HepG2 (cell line): ENCODE results near the gene RBCK1. TPM values are rescaled to one million over a fixed set of nuclear protein-coding genes. Genes with fewer than 3 reads are reported as not detected.

Source experiments
- ADNP ChIP-seq: sonication (generic); formaldehyde crosslinking; IDR thresholded peaks from 2 replicates; pipeline ENCODE4 v1.4.0; 2020; ENCODE audit warnings: missing genetic modification reagents
- ATF6 ChIP-seq: sonication (generic); formaldehyde crosslinking; conservative IDR thresholded peaks from 2 replicates; pipeline ENCODE4 v1.4.0; 2020; ENCODE audit warnings: missing genetic modification reagents
- BRD4 ChIP-seq: sonication (generic); formaldehyde crosslinking; IDR thresholded peaks from 2 replicates; pipeline ENCODE4 v1.4.0; 2020; ENCODE audit warnings: missing genetic modification reagents
- FOSL2 ChIP-seq: sonication (generic); formaldehyde crosslinking; IDR thresholded peaks from 2 replicates; pipeline ENCODE4 v1.4.0; 2020; ENCODE audit warnings: missing genetic modification reagents
- SAFB2 ChIP-seq: sonication (generic); formaldehyde crosslinking; IDR thresholded peaks from 2 replicates; pipeline ENCODE4 v1.5.1; 2020; ENCODE audit warnings: missing genetic modification reagents, low read depth, mild to moderate bottlenecking, borderline replicate concordance
- SMAD3 ChIP-seq: sonication (generic); formaldehyde crosslinking; IDR thresholded peaks from 2 replicates; pipeline ENCODE4 v1.4.0; 2020; ENCODE audit warnings: missing genetic modification reagents
- TCF7 ChIP-seq: sonication (generic); IDR thresholded peaks from 2 replicates; pipeline ENCODE4 v1.6.1; 2016; ENCODE audit warnings: antibody characterized with exemption, low read depth
- ZBTB26 ChIP-seq: IDR thresholded peaks from 2 replicates; pipeline ENCODE4 v1.6.1; 2016; ENCODE audit warnings: missing compliant biosample characterization, missing genetic modification reagents, borderline replicate concordance
- ZNF143 ChIP-seq: sonication (generic); formaldehyde crosslinking; IDR thresholded peaks from 2 replicates; pipeline ENCODE4 v1.4.0; 2020; ENCODE audit warnings: missing genetic modification reagents
- ZNF160 ChIP-seq: sonication (generic); formaldehyde crosslinking; IDR thresholded peaks from 2 replicates; pipeline ENCODE4 v1.8.0; 2022; ENCODE audit warnings: mild to moderate bottlenecking, inconsistent platforms, missing genetic modification reagents
- ZNF331 ChIP-seq: sonication (generic); formaldehyde crosslinking; IDR thresholded peaks from 2 replicates; pipeline ENCODE4 v1.4.0; 2020; ENCODE audit warnings: missing genetic modification reagents
- ZNF770 ChIP-seq: sonication (generic); formaldehyde crosslinking; IDR thresholded peaks from 2 replicates; pipeline ENCODE4 v1.5.0; 2020; ENCODE audit warnings: mild to moderate bottlenecking, missing genetic modification reagents
- ZSCAN12 ChIP-seq: sonication (generic); formaldehyde crosslinking; IDR thresholded peaks from 2 replicates; pipeline ENCODE4 v1.9.0; 2021; ENCODE audit warnings: mild to moderate bottlenecking, missing genetic modification reagents
- polyA plus RNA-seq, 8 experiments: library from polyadenylated mRNA; depleted of rRNA in 3 of 8; stranded (reverse) in 7 of 8; unstranded in 1 of 8; fragments of >200 nt; fragmentation: Illumina TruSeq in 4 of 8; extraction: Trizol in 4 of 8; gene quantifications; 2 replicates each; pipeline versions ENCODE4 v1.2.1 to v1.2.3, GENCODE V29; 2011 to 2016; ENCODE audit warnings: low read depth in 4 of 8, missing spikeins in 1 of 8, mixed read lengths in 1 of 8; ENCODE audit not compliant: insufficient read depth in 1 of 8
- total RNA-seq, 5 experiments: library from RNA; depleted of rRNA; stranded (reverse); fragments of >200 nt; fragmentation: Illumina TruSeq; extraction: Trizol; gene quantifications; 2 replicates each; pipeline ENCODE4 v1.2.3, GENCODE V29; 2016; ENCODE audit warnings: low read depth in 1 of 5
- TF ChIP-seq, protein P1 (sequence below): sonication (generic); formaldehyde crosslinking; IDR thresholded peaks from 2 replicates; pipeline ENCODE4 v1.5.0; 2020; ENCODE audit warnings: mild to moderate bottlenecking, low read depth, missing genetic modification reagents, borderline replicate concordance
- TF ChIP-seq, protein P2 (sequence below): sonication (generic); formaldehyde crosslinking; IDR thresholded peaks from 2 replicates; pipeline ENCODE4 v1.5.0; 2020; ENCODE audit warnings: missing genetic modification reagents, mild to moderate bottlenecking, borderline replicate concordance
- TF ChIP-seq, protein P3 (sequence below): sonication (generic); formaldehyde crosslinking; IDR thresholded peaks from 2 replicates; pipeline ENCODE4 v1.5.0; 2020; ENCODE audit warnings: missing genetic modification reagents
- TF ChIP-seq, protein P4 (sequence below): sonication (generic); formaldehyde crosslinking; IDR thresholded peaks from 2 replicates; pipeline ENCODE4 v1.5.0; 2020; ENCODE audit warnings: missing genetic modification reagents
- TF ChIP-seq, protein P5 (sequence below): IDR thresholded peaks from 2 replicates; pipeline ENCODE4 v1.6.1; 2016; ENCODE audit warnings: low read depth

Gene RBCK1
- total and polyA plus RNA-seq, 2 of the 13 experiments (the other 11 are each of a cell fraction or from before 2014, with no cell fraction given), result 149 to 215 TPM

DNA sequence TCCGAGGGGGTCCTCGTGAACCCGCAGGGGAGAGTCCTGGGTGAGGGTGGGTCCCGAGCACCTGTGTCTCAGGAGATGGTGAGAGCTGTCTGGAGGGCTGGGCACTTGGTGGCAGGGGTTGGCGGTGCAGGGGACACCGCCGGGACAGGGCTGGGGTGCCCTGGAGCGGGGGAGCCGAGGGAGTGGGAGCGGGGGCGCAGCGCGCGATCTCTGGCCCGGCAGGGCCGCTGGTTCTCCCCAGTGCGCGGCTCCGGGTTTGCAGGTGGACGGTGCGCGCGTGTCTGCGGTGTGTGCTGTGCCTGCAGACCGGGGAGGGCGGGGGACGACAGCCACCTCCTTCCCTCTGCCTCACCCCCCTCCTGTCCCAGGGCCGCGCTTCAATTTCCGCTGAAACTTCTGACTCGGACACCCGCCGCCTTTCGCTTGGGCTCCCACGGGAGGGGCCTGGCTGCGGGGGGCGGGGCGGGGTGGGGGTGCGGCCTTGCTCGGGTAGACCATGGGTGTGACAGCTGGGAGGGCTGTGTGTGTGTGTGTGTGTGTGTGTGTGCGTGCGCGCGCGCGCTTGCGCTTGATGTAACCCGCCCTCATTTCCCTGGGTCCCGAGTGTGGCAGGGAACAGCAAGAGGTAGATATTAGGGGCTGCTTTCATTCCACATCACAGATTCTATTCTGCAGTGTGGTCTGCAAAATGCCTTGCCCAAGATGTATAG is 26.4 kb upstream of the RBCK1 start (continued):
- TF ChIP-seq BRD4 (CRISPR knock-in tag) (peak; percentile 84), ZNF160 (CRISPR knock-in tag) (peak; percentile 80), ZSCAN12 (peak; percentile 81; the same call in 1 of the 2 replicates), SMAD3 (CRISPR knock-in tag) (0 out of 2 replicates have a peak, but pooled peaks have one; percentile 25), ZNF331 (CRISPR knock-in tag) (peak; percentile 71), ZNF770 (CRISPR knock-in tag) (peak; percentile 48; the same call in 1 of the 2 replicates), ATF6 (CRISPR knock-in tag) (no peak), ZNF143 (CRISPR knock-in tag) (0 out of 2 replicates have a peak, but pooled peaks have one; percentile 15), FOSL2 (CRISPR knock-in tag) (peak; percentile 37; the same call in 1 of the 2 replicates), ADNP (CRISPR knock-in tag) (0 out of 2 replicates have a peak, but pooled peaks have one; percentile 54), SAFB2 (CRISPR knock-in tag) (peak; percentile 94), ZBTB26 (CRISPR knock-in tag) (0 out of 2 replicates have a peak, but pooled peaks have one; percentile 15), TCF7 (peak; percentile 73)
- TF ChIP-seq, protein P1, sequence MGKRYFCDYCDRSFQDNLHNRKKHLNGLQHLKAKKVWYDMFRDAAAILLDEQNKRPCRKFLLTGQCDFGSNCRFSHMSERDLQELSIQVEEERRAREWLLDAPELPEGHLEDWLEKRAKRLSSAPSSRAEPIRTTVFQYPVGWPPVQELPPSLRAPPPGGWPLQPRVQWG (CRISPR knock-in tag), result 0 out of 2 replicates have a peak, but pooled peaks have one; percentile 6
- TF ChIP-seq, protein P2, sequence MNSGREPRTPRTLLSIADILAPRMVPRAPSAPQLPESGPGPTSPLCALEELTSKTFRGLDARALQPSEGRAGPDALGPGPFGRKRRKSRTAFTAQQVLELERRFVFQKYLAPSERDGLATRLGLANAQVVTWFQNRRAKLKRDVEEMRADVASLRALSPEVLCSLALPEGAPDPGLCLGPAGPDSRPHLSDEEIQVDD (CRISPR knock-in tag), result peak; percentile 51; the same call in 1 of the 2 replicates
- TF ChIP-seq, protein P3, sequence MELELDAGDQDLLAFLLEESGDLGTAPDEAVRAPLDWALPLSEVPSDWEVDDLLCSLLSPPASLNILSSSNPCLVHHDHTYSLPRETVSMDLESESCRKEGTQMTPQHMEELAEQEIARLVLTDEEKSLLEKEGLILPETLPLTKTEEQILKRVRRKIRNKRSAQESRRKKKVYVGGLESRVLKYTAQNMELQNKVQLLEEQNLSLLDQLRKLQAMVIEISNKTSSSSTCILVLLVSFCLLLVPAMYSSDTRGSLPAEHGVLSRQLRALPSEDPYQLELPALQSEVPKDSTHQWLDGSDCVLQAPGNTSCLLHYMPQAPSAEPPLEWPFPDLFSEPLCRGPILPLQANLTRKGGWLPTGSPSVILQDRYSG (CRISPR knock-in tag), result no peak
- TF ChIP-seq, protein P4, sequence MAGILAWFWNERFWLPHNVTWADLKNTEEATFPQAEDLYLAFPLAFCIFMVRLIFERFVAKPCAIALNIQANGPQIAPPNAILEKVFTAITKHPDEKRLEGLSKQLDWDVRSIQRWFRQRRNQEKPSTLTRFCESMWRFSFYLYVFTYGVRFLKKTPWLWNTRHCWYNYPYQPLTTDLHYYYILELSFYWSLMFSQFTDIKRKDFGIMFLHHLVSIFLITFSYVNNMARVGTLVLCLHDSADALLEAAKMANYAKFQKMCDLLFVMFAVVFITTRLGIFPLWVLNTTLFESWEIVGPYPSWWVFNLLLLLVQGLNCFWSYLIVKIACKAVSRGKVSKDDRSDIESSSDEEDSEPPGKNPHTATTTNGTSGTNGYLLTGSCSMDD (CRISPR knock-in tag), result no peak
- TF ChIP-seq, protein P5, sequence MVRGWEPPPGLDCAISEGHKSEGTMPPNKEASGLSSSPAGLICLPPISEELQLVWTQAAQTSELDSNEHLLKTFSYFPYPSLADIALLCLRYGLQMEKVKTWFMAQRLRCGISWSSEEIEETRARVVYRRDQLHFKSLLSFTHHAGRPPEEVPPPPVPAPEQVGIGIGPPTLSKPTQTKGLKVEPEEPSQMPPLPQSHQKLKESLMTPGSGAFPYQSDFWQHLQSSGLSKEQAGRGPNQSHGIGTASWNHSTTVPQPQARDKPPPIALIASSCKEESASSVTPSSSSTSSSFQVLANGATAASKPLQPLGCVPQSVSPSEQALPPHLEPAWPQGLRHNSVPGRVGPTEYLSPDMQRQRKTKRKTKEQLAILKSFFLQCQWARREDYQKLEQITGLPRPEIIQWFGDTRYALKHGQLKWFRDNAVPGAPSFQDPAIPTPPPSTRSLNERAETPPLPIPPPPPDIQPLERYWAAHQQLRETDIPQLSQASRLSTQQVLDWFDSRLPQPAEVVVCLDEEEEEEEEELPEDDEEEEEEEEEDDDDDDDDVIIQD (CRISPR knock-in tag), result no peak; the same call in 1 of the 2 replicates
